ENCODE data around the gene TTC16.

The TTC16 gene

GRCh38 chr9:127698386-127698785 is 17.5 kb upstream of the TTC16 start:
- no peak for DNase-seq

- DNase-seq, result peak; percentile 97
These were observed 16.8 kb upstream of the TTC16 start for GRCh38 chr9:127698985-127699670.

- DNase-seq, result no peak
These were observed 15.7 kb upstream of the TTC16 start for GRCh38 chr9:127700140-127700539.

- no peak for DNase-seq
These were observed 15.2 kb upstream of the TTC16 start for GRCh38 chr9:127700594-127701255.

- DNase-seq, result no peak
These were observed 12.5 kb upstream of the TTC16 start for GRCh38 chr9:127703289-127703946.

- no peak for DNase-seq
These were observed 10.1 kb upstream of the TTC16 start for GRCh38 chr9:127705577-127706379.

- no peak for DNase-seq
These were observed 9.0 kb upstream of the TTC16 start, which contains the start of gene CFAP157 for GRCh38 chr9:127706836-127707241. TSS of gene CFAP157 (plus strand) at chr9:127706988. CDS start at chr9:127707032, 44 bp downstream.

- no peak for DNase-seq
These were observed 8.1 kb upstream of the TTC16 start for GRCh38 chr9:127707766-127708165.

GRCh38 chr9:127708952-127709587 is 6.8 kb upstream of the TTC16 start:
- DNase-seq, result no peak

- DNase-seq, result no peak
These were observed 5.6 kb upstream of the TTC16 start for GRCh38 chr9:127710204-127710783.

GRCh38 chr9:127711226-127711701 is 4.6 kb upstream of the TTC16 start:
- no peak for DNase-seq

GRCh38 chr9:127711831-127712274 is 4.0 kb upstream of the TTC16 start:
- no peak for DNase-seq

- DNase-seq, result no peak
These were observed 3.5 kb upstream of the TTC16 start for GRCh38 chr9:127712371-127712770.

- DNase-seq, result no peak
These were observed 3.0 kb upstream of the TTC16 start for GRCh38 chr9:127712867-127713266.

GRCh38 chr9:127714020-127714750 is 1.7 kb upstream of the TTC16 start:
- no peak for DNase-seq

- DNase-seq, result peak; percentile 48
These were observed 869 bp upstream of the TTC16 start for GRCh38 chr9:127714951-127715469.

- DNase-seq, result no peak
These were observed 533 bp downstream of the TTC16 start for GRCh38 chr9:127716412-127716811.

GRCh38 chr9:127717766-127718165 is 1.9 kb downstream of the TTC16 start:
- DNase-seq, result no peak

GRCh38 chr9:127720031-127720864 is 4.4 kb downstream of the TTC16 start:
- DNase-seq, result no peak

GRCh38 chr9:127720865-127721227 is 5.0 kb downstream of the TTC16 start:
- no peak for DNase-seq

All from suppressor macrophage treated with lipopolysaccharide for 4 hours (primary cell).